NCI-H345 (cell line): ENCODE data around the gene KCNT1.

ENCODE experiments used
- DNase-seq: peaks from one replicate; lab custom pipeline; 2025; lab: John Stamatoyannopoulos, UW

The KCNT1 gene

DNA sequence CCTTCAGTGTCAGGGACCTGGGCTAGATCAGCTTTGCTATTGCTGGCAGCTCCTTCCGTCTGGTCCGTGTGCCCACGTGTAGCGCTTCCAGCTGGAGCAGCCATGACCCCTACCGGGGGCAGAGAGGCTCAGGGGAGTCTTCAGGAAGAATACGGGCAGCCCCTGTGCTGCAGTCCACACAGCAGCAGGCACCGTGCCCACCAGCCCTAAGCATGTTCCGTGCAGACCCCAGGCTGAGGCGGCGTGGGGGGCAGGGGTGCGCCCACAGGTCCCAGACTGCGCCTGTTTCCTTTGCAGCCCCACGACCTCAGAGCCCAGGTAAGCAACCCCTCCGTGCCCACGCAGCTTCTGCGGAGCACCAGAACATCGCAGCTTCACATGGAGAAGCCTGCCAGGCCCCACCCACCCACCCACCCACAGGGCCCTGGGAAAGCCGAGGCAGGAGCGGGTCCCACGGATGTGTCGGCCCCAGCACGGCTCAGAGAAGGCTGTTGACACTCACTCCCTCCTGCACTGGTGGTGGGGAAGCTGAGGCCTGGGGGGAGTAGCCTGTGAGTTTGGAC lies 83.1 kb downstream of the KCNT1 start:
- DNase-seq = no peak

DNA sequence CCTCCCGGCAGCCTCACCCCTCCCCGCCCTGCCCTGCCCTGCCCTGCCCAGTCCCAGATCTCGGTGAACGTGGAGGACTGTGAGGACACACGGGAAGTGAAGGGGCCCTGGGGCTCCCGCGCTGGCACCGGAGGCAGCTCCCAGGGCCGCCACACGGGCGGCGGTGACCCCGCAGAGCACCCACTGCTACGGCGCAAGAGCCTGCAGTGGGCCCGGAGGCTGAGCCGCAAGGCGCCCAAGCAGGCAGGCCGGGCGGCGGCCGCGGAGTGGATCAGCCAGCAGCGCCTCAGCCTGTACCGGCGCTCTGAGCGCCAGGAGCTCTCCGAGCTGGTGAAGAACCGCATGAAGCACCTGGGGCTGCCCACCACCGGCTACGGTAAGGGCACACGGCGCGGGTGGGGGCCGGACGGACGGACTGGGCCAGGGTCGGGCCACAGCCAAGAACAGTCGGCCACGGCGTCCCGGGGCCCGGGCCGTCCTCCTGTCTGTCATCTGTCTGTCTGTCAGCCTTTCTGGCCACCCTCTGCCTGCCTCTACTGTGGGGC lies 84.2 kb downstream of the KCNT1 start:
- no peak for DNase-seq

DNA sequence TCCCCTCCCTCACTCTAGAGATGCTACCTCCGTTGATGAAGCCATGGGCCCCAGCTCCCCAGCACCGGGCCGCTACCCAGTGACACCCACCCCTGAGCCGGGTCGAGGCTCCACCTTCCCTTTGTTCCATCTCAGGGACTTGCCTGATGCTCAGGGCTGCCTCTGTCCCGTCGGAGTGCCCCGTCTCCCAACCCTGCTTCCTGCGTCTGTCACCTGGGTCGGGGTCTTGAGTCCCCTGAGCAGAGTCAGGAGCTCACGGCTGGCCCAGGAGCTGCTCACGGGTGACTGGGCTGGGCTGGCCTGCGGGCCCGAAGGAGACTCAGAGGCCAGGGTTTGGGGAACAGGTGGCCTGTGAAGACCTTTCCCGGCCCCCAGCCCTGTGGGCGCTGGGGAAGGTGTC lies 85.3 kb downstream of the KCNT1 start:
- no peak for DNase-seq

DNA sequence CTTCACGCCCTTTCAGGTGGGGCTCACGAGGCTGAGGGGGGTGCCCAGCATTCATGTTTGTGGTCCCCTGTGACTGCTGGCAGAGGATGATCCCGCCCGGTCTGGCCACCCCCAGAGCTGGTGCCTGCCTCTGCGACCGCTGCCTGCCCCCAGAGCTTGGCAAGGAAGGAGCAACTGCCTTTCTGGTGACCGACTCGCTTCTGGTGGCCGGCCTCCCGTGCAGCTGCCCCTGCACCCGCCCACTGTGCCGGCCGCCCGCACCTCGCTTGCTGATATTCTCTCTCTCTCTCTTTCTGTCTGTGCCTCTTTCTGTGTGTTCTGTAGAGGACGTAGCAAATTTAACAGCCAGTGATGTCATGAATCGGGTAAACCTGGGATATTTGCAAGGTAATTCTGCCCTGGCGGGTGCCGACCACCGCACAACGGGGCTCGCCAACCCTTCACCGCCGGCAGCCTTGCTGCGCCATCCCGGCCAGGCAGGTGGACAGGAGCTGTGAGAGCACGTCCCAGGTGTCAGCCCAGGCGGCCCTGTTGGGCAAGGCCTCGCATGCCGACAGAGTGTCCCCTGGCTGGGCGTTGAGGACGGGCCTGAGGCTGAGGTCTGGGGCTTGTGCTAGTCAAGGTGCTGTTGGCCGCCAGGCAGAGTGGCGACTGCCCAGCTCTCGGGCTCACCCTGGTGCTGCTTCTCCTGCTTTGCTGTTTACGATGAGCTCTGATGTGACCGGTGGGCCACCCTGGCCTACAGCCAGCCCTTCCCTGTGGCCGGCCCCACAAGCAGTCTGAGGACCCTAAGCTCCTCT lies 86.0 kb downstream of the KCNT1 start:
- DNase-seq = no peak

DNA sequence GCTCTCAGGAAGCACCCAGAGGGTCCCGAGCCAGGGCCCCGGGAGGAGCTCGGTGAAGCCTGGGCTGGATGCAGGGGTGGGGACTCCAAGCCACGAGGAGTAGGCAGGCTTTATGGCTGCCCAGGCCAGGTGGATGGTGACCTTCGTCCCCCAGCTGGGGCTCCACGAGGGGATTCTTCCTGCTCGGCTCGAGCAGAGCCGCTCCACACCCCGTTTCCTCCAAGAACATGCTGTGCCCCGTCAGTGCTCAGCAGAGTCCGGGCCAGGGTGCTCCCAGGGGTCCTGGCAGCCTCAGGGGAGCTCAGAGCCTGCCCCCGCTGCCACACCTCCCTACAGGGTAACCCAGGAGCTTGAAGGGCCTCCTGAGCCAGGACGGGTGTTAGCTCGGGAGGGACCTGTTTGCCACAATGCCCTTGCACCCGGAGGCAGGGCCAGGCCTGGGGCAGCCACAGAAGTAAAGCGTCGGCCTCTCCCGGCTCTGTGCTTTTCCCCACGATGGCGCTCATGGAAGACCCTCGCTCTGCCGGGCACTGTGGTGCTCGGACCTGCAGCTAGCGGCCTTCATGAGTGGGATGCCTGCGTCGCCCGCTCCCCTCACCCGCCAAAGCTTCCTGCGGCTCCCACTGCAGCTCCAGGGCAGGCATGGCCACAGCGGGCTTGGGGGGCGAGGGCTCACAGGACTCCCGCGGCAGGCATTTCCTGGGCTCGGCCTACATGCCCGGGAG lies 86.8 kb downstream of the KCNT1 start:
- DNase-seq = no peak

DNA sequence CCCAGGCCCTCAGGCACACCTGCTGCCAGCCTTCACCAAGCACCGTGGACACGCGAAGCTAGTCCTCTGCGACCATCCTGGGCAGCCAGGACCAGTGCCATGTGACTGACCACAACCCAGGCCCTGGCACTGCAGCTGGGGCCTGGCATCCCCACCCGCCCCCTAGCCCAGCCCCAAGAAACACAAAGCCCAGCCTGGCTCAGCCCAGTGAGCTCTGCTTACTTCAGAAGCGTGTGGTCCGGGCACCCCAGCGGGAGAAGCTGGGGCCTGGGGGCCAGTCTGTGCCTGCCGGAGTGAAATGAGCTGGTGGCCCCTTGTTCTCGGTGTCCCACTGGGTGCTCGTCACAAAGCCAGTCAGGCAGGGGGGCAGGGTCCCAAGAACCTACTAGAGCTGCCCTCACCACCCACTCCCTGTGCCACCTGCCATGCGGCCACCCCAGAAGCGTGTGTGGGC lies 87.9 kb downstream of the KCNT1 start:
- DNase-seq = no peak

DNA sequence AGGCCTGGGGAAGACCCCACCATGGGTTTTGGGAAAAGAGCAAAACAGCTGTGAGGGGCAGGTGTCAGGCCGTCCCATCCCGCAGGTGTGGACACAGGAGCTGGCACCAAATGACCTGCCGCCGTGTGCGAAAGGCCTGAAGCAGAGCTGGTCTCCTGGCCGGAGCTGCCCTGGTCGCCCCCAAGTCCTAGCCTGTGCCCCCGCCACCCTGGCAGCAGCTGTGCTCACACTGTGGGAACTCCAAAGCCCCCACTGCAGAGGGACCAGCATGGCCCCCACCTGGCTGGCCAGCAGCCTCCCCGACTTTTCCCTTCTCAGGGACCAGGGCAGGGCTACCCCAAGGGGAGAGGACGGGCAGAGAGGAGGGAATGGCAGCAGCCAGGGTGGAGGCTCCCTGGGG lies 88.4 kb downstream of the KCNT1 start:
- no peak for DNase-seq

DNA sequence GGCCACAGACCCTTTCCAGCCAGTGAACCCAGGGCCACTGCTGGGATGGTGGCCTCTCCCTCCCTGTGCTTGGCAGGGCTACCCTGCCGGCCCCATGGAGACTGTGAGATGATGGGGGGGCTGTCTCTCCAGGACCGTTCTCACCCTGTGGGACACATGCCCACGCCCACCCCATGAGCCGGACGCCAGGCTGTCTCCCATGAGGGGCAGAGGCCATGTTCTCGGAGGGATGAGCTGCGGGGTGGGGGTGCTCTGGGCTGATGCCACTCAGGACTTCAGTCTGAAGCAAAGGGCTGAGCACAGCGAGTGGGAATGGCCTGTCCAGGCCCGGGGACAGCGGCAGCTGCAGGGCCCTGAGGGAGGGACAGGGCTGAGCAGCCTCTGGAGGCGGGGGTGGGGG lies 88.9 kb downstream of the KCNT1 start:
- no peak for DNase-seq

DNA sequence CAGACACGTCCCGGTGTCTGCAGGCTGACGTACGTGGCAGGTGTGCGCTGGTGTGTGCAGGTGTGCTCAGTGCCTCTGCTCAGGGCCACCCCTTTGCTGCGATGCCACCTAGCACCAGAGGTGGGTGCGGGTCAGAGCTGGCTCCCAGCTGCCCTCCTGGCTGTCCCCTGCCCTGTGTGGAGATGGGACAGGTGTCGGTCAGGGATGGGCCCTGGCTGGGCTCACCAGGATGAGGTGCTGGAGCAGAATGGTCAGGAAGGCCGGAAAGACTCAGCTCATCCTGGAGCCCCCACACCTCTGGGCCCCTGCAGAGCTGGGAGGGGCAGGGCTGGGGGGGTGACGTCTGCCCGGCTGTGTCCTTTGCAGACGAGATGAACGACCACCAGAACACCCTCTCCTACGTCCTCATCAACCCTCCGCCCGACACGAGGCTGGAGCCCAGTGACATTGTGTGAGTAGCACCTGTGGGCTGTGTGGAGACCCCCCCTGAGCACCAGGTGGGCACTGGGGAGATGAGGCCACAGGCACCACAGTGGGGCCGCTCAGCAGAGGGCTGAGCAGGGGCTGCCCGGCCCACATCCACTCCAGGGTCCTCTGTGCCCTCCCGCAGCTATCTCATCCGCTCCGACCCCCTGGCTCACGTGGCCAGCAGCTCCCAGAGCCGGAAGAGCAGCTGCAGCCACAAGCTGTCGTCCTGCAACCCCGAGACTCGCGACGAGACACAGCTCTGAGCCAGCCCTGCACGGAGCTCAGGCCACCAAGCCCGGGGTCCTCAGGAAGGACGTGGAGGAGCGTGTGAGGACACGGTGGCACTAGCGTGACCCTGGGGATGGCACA lies 89.7 kb downstream of the KCNT1 start:
- DNase-seq = no peak

DNA sequence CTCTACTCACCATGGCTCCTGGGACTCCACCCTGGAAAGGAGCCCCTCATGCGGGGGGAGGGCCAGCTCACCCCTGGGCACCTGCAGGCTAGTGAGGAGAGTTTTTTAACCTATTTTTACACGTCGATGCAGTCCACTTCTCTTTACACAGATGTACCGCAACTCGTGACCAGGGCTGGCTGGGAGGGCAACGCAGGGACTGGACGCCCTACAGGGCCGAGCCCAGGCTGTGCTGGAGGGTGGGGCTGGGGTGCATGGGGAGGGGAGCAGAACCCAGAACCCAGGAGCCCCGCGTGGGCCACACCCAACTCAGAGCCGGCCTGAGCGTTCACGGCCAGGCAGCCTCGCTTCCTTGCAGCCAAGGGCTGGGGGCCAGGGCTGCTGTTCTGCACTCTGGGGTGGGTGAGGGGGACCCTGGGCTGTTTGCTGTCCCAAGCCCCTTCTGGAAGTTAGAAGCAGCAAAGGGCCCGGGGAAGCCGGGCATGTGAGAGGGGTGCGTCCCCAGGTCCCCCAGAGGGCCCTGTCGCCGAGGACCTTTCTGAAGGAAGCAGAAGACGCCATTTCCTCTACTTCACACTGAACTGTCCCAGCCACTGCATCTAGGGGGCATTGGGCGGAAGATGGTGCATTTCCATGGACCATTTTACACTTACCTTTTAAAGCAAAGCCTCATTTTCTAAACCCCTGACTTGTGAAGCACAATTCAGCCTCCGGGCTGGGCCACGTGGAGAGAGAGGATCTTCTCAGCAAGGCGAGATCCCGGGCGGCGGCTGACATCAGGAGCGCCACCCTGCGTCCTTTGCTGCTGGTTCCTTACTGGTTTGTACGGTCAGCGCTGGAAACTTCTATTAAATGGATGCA lies 90.5 kb downstream of the KCNT1 start:
- DNase-seq = no peak

DNA sequence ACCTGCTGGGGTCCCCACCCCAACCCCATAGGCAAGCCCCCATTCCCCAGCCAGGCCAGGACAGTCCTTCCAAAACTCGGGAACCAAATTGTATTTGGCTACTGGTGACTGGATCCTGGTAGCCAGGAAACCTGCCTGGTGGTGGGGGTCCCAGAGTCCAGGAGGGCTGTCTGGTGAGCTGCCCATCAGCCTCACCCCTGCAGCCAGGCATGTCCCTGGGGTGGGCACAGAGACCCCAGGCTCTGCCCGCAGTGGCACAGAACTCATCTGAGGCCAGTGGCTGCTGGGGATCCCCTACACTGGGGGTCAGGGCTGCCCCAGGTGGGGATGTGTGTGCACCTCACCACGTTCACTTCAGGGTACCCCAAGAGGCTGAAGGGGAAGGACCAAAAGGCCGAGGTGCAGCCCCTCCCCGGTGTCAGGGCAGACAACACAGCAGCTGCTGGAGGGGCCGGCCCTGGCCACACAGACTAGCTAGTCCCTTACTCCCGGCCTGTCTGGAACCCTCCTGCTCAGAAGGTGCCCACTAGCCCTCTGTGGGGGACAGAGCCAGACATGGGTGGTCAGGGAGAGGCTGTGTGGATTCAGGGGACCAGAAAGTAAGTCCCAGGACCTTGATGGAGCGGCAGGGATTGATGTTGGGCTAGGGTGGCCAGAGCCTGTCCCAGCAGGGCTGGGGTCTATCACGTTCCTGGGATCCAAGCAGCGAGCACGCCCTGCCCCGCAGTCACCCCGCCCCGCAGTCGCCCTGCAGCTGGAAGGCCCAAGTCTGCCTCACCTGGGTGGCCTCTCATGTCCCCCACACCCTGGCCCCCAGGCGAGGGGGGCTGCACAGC lies 91.5 kb downstream of the KCNT1 start:
- DNase-seq = no peak

DNA sequence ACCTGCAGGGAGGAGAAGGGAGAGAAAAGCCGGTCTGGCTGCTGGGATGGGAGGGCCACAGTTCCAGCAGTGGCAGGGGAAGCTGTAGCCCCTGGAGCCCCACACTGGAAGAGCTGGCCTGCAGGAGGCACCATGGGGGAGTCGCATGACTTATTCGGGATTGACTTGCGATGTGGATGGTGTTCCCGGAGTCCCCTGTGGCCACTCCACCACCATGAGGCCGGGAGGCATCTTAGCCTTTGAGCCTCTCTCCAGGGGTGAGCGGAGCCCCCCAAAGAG lies 92.0 kb downstream of the KCNT1 start:
- DNase-seq = no peak

DNA sequence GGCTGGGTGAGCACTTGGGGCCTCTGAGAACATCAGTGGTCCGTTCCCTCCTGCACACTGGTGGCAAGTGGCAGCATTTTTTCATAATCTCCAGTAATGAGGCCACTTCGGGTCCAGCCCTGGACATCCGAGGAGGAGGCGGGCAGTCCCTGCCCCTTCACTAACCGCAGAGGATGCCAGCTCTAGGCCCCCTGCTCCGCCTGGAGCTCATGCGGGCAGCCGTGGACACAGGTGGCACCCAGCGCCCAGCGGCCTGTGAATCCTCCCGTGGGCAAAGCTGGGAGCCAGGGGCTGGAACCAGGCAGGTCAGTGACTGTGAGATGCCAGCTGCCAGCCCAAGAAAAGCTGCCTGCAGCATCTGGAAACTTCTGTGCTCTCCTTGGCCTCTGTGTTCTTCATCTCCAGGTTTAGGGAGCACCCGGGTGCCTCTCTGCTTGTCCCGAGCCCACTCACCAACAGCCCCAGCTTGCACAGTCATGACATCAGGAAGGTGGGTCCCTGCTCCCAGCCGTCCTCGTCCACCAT lies 92.4 kb downstream of the KCNT1 start:
- no peak for DNase-seq

DNA sequence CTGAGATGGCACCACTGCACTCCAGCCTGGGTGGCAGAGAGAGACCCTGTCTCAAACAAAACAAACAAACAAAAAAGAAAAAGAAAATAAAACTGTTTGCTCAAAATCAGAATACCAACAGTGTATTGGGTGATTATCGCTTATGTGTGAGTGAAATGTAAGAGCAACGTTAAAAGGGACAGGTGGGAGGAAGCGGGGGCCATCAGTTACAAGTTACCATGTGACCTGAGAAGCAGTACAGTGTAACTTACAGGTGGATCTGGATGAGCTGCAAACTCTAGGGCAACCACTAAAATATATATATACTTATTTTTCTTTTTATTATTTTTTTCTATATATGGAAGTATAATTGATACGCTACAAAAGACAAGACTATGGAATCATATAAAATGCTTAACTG lies 93.4 kb downstream of the KCNT1 start:
- no peak for DNase-seq

DNA sequence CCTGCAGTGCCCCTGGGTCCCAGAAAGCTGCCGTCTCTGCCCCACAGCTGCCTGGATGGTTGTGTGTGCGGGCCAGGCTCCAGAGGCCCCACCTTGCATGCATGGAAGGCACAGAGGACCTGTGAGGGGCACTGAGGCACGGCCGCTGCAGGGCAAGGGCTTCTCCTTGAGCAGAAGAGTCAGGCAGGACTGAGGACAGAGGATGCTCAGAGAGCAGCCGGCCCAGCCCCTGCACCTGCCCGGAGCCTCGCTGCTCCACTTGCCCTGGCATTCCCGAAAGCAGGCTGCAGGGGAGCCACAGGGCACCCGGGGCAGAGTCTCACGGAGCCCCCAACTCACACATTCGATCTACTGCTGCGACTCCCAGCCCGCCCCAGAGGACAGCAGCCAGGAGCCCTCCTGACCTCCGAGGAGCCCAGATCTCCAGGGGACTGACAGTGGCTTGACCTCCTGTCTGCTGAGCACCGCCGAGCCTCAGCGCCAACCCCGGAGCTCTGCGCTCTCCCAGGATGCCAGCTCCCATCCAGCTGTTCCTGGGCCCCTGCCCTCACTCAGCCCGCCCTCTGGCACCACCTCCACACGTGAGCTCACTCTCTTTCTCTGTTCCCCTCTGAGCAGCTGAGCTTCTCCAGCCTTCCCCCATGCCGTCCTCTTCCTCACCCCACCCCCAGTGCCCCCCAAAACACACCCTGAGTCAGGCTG lies 95.0 kb downstream of the KCNT1 start:
- DNase-seq = no peak

DNA sequence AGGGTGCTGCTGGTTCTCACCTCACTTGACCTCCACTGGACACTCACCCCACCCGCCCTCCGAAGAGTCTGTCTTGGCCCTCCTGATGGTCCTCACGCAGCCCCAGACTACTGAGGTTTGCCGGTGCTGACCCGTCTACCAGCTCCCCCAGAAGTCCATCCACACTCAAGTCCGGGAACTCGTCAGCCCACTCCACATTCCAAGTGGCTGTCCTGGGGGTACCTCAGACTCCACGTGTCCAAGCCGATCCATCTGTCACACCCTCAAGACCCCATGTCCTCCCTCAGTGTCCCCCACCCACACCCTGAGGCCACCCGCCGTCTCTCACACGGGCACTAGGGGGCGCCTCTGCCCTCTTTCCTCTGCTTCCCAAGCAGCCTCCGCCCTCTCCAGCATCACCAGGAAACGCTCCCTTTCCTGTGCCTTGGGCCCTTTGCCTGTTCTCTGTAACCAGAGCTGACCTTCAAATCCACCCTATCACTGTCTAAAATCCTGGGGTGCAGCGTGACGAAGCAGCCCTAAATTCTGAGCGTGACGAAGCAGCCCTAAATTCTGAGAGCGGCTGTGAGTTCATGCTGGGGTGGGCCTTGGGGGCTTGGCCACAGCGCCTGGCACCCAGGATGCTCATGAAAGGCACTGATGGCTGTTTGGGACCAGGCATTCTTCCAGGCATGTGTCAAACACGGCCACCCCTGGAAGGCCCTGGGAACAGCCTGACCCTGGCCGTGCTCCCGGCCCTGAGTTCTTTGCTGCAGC lies 95.7 kb downstream of the KCNT1 start:
- DNase-seq = no peak

DNA sequence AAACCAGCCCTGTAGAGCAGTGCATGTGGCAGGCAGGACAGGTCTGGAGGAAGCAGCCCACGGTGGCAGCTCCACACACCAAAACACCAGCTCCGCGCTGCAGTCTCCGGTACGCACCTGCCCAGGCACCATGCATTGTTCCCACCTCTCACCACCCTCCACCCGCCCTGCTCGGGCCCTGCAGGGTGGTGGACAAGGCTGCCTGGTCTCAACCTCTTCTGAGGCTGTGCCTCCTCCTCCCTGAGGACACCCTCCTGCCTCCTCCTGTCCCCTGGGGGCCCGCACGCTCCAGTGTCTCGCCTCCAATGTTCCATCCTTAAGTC lies 96.2 kb downstream of the KCNT1 start:
- no peak for DNase-seq

DNA sequence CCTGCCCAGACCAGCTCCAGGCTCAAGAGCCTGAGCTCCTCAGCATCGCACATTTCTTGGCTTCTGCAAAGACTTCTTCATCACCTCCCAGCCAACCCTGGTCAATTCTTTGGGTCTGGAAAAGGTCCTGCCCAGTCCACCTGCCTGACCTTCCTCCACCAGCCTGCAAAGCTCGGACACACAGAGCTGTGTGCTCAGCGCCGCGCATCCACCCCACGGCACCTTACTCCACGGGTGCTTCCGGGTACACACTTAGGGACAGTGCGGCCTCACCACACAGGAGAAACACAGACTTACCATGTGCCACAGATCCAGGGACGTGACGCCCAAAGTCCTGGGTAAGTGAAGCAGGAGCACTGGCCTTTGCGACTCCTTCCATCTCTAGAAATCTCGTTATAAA lies 97.3 kb downstream of the KCNT1 start:
- DNase-seq = no peak

DNA sequence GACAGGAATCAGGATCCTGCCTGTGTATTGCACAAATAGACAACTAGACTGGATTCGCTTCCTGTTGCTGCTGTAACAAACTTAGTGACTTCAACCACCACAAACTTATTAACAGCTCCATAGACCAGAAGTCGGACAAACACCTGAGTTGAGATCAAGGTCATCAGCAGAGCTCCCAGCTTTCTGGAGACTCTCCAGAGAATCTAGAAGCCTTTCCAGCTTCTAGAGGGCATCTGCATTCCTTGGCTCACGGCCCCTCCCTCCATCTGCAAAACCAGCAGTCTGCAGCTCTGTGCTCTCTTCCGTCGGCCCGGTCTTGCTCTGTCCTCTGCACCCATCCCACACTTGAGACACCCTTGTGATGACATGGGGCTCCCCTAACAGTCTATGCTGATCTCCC lies 99.1 kb downstream of the KCNT1 start:
- DNase-seq = no peak
